K562 (cell line): Measurements from ENCODE around the gene MYH9. TPM values are rescaled to one million over a fixed set of nuclear protein-coding genes. Genes with fewer than 3 reads are reported as not detected.

ENCODE experiments used
- ARID1B ChIP-seq: fragments of 450-650 bp; IDR thresholded peaks from 2 replicates; pipeline ENCODE4 v1.6.1; 2016; ENCODE audit warnings: antibody characterized with exemption, mild to moderate bottlenecking, inconsistent platforms
- ATF1 ChIP-seq, 2 experiments: fragments of 450-650 bp in 1 of 2; IDR thresholded peaks; 2 replicates each; pipeline ENCODE4 v1.6.1; 2016; ENCODE audit warnings: missing compliant biosample characterization in 1 of 2, missing genetic modification characterization in 1 of 2
- CEBPG ChIP-seq, 3 experiments: fragments of 200-800 bp in 1 of 3; sonication (Bioruptor generic) in 1 of 3; sonication (generic) in 1 of 3; formaldehyde crosslinking in 1 of 3; IDR thresholded peaks in 2 of 3; conservative IDR thresholded peaks in 1 of 3; 2 replicates each; pipeline versions ENCODE4 v1.6.1 to v1.8.0; 2016 to 2022; ENCODE audit warnings: missing compliant biosample characterization in 2 of 3, missing genetic modification characterization in 2 of 3, mild to moderate bottlenecking in 1 of 3, missing genetic modification reagents in 1 of 3
- CREM ChIP-seq: IDR thresholded peaks from 2 replicates; pipeline ENCODE4 v1.6.1; 2014; ENCODE audit warnings: antibody characterized with exemption, low read depth
- CTBP1 ChIP-seq: fragments of 450-650 bp; IDR thresholded peaks from 2 replicates; pipeline ENCODE4 v1.6.1; 2016; ENCODE audit warnings: borderline replicate concordance
- EHMT2 ChIP-seq: fragments of 450-650 bp; IDR thresholded peaks from 2 replicates; pipeline ENCODE4 v1.6.1; 2018; ENCODE audit warnings: antibody characterized with exemption
- EP300 ChIP-seq: IDR thresholded peaks from 2 replicates; pipeline ENCODE4 v1.6.1; 2012; ENCODE audit warnings: low read length, improper control_type of control experiment
- HDAC1 ChIP-seq, 2 experiments: fragments of 450-650 bp; IDR thresholded peaks; 2 replicates each; pipeline ENCODE4 v1.6.1; 2016 to 2017; ENCODE audit warnings: inconsistent platforms in 1 of 2, mild to moderate bottlenecking in 1 of 2, moderate library complexity in 1 of 2
- NCOR1 ChIP-seq: fragments of 450-650 bp; IDR thresholded peaks from 2 replicates; pipeline ENCODE4 v1.6.1; 2016; ENCODE audit warnings: mild to moderate bottlenecking, moderate library complexity
- SMAD3 ChIP-seq: fragments of 450-650 bp; formaldehyde crosslinking; conservative IDR thresholded peaks from 2 replicates; pipeline ENCODE4 v1.4.0; 2020; ENCODE audit warnings: mild to moderate bottlenecking
- TAL1 ChIP-seq: fragments of 450-650 bp; IDR thresholded peaks from 2 replicates; pipeline ENCODE4 v1.6.1; 2016; ENCODE audit warnings: mild to moderate bottlenecking
- TCF3 ChIP-seq: sonication (generic); formaldehyde crosslinking; IDR thresholded peaks from 2 replicates; pipeline ENCODE4 v1.4.0; 2020; ENCODE audit warnings: mild to moderate bottlenecking, missing genetic modification reagents
- ZNF24 ChIP-seq: fragments of 450-650 bp; IDR thresholded peaks from 2 replicates; pipeline ENCODE4 v1.6.1; 2016
- polyA plus RNA-seq, 8 experiments: library from polyadenylated mRNA; depleted of rRNA in 4 of 8; stranded (reverse) in 5 of 8; unstranded in 3 of 8; fragments of >200 nt; fragmentation: Nextera tagmentation in 2 of 8; fragmentation: Illumina TruSeq in 1 of 8; extraction: Ambion mirVana in 2 of 8; extraction: Trizol in 1 of 8; gene quantifications; 2 replicates each; pipeline versions ENCODE4 v1.2.1 to v1.2.3, GENCODE V29; 2011 to 2014; ENCODE audit warnings: inconsistent platforms in 1 of 8, missing spikeins in 1 of 8
- total RNA-seq, 7 experiments: library from RNA; depleted of rRNA in 6 of 7; stranded (reverse); fragments of >200 nt in 6 of 7; fragmentation: Illumina TruSeq in 2 of 7; extraction: Trizol in 2 of 7; gene quantifications; 2 replicates each; pipeline versions ENCODE4 v1.2.1 to v1.2.3, GENCODE V29; 2011 to 2021; ENCODE audit warnings: low replicate concordance in 1 of 7
- TF ChIP-seq, protein P1 (sequence below), 2 experiments: fragments of 450-650 bp in 1 of 2; sonication (generic) in 1 of 2; formaldehyde crosslinking in 1 of 2; IDR thresholded peaks in 1 of 2; conservative IDR thresholded peaks in 1 of 2; 2 replicates each; pipeline versions ENCODE4 v1.6.1 to v1.8.1; 2016 to 2023; ENCODE audit warnings: mild to moderate bottlenecking in 2 of 2, moderate library complexity in 2 of 2, inconsistent platforms in 1 of 2, missing genetic modification reagents in 1 of 2
- TF ChIP-seq, protein P2 (sequence below), 2 experiments: fragments of 450-650 bp; IDR thresholded peaks; 2 replicates each; pipeline ENCODE4 v1.6.1; 2016
- TF ChIP-seq, protein P3 (sequence below): fragments of 450-650 bp; IDR thresholded peaks from 2 replicates; pipeline ENCODE4 v1.6.1; 2018; ENCODE audit not compliant: partially characterized antibody
- TF ChIP-seq, protein P4 (sequence below): sonication (generic); formaldehyde crosslinking; IDR thresholded peaks from 2 replicates; pipeline ENCODE4 v1.8.0; 2022; ENCODE audit warnings: missing genetic modification reagents, mild to moderate bottlenecking, moderate library complexity, borderline replicate concordance

Gene MYH9
- total and polyA plus RNA-seq, 9 of the 15 experiments (the other 6 are each of a cell fraction or from before 2014, with no cell fraction given) = 0.71 to 111 (median 24.6) TPM

DNA sequence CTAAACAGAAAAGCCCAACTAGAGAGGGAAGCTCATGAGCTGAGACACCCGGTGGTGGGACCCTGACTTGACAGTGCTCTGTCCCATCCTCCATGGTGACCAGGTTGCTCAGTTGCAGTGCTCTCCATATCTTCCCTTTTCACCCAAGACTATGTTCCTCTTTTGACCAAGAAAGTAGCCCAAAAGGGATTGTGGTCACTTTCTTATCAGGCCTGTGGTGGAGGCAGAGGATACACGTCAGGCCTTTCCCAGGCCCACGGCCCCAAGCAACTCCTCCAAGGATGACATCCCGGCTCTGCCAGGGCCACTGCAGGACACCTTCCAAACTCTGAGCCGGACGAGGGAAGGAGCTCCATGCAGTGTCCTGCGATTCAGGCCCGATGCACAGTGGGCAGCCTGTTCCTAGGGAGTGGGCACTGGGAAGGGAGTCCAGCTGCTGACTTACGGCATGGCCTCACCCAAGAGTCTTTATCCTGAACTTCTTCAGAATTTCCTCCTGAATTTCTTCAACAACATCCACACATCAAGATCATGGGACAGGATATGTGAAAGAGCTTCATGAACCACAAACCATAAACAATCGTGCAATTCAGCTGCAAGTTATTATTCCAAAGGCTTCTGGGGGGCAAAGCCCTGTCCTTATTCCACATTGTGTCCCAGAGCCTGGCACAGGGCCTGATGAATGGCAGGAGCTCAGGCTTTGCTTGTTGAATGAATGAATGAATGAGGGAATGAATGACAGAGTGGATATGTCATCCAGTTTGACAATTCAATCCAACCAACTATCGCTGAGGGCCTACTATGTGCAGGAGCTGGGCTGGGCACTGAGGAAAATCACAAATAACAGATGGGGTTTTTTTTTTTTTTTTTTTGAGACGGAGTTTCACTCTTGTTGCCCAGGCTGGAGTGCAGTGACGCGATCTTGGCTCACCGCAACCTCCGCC is 36.0 kb upstream of the MYH9 start (continued):
- peak; percentile 57; the same call in 1 of the 2 replicates for TF ChIP-seq EHMT2
- peak; percentile 74 for TF ChIP-seq EP300
- TF ChIP-seq, protein P1, sequence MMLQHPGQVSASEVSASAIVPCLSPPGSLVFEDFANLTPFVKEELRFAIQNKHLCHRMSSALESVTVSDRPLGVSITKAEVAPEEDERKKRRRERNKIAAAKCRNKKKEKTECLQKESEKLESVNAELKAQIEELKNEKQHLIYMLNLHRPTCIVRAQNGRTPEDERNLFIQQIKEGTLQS (IDR thresholded peaks at IDR 0.05) = peak; percentile 27; the same call in 1 of the 2 replicates
- TF ChIP-seq, protein P1 (CRISPR knock-in tag; conservative IDR thresholded peaks at IDR 0.05) = no peak
- 0 out of 4 replicates have a peak, but pooled peaks of 1 of the 2 experiments have one; percentile 26 for TF ChIP-seq HDAC1 (IDR thresholded peaks at IDR 0.05)
- peak; percentile 77 for TF ChIP-seq ZNF24
- peak; percentile 88 for TF ChIP-seq CTBP1
- TF ChIP-seq, protein P2, sequence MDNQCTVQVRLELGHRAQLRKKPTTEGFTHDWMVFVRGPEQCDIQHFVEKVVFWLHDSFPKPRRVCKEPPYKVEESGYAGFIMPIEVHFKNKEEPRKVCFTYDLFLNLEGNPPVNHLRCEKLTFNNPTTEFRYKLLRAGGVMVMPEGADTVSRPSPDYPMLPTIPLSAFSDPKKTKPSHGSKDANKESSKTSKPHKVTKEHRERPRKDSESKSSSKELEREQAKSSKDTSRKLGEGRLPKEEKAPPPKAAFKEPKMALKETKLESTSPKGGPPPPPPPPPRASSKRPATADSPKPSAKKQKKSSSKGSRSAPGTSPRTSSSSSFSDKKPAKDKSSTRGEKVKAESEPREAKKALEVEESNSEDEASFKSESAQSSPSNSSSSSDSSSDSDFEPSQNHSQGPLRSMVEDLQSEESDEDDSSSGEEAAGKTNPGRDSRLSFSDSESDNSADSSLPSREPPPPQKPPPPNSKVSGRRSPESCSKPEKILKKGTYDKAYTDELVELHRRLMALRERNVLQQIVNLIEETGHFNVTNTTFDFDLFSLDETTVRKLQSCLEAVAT (IDR thresholded peaks at IDR 0.05) = peak in 1 of 2 experiments; percentile 89; a peak in 2 of 4 replicates
- TF ChIP-seq CEBPG (CRISPR knock-in tag; IDR thresholded peaks at IDR 0.05) = 0 out of 2 replicates have a peak, but pooled peaks have one; percentile 6
- 0 out of 4 replicates have a peak, but pooled peaks of 1 of the 2 experiments have one; percentile 23 for TF ChIP-seq CEBPG (tag; conservative IDR thresholded peaks at IDR 0.05 in 1 of 2, IDR thresholded peaks at IDR 0.05 in 1 of 2)
- peak; percentile 85 for TF ChIP-seq CREM
- TF ChIP-seq SMAD3 = 0 out of 2 replicates have a peak, but pooled peaks have one; percentile 16
- TF ChIP-seq, protein P3, sequence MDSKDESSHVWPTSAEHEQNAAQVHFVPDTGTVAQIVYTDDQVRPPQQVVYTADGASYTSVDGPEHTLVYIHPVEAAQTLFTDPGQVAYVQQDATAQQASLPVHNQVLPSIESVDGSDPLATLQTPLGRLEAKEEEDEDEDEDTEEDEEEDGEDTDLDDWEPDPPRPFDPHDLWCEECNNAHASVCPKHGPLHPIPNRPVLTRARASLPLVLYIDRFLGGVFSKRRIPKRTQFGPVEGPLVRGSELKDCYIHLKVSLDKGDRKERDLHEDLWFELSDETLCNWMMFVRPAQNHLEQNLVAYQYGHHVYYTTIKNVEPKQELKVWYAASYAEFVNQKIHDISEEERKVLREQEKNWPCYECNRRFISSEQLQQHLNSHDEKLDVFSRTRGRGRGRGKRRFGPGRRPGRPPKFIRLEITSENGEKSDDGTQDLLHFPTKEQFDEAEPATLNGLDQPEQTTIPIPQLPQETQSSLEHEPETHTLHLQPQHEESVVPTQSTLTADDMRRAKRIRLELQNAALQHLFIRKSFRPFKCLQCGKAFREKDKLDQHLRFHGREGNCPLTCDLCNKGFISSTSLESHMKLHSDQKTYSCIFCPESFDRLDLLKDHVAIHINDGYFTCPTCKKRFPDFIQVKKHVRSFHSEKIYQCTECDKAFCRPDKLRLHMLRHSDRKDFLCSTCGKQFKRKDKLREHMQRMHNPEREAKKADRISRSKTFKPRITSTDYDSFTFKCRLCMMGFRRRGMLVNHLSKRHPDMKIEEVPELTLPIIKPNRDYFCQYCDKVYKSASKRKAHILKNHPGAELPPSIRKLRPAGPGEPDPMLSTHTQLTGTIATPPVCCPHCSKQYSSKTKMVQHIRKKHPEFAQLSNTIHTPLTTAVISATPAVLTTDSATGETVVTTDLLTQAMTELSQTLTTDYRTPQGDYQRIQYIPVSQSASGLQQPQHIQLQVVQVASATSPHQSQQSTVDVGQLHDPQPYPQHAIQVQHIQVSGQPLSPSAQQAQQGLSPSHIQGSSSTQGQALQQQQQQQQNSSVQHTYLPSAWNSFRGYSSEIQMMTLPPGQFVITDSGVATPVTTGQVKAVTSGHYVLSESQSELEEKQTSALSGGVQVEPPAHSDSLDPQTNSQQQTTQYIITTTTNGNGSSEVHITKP = peak; percentile 42
- TF ChIP-seq ARID1B = peak; percentile 88
- TF ChIP-seq, protein P4, sequence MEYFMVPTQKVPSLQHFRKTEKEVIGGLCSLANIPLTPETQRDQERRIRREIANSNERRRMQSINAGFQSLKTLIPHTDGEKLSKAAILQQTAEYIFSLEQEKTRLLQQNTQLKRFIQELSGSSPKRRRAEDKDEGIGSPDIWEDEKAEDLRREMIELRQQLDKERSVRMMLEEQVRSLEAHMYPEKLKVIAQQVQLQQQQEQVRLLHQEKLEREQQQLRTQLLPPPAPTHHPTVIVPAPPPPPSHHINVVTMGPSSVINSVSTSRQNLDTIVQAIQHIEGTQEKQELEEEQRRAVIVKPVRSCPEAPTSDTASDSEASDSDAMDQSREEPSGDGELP (CRISPR knock-in tag) = peak; percentile 54; the same call in 1 of the 2 replicates
- no peak for TF ChIP-seq ATF1 (CRISPR knock-in tag; IDR thresholded peaks at IDR 0.05)
- TF ChIP-seq ATF1 (tag; IDR thresholded peaks at IDR 0.05) = peak; percentile 77
- TF ChIP-seq TCF3 (CRISPR knock-in tag) = peak; percentile 84
- TF ChIP-seq TAL1 = peak; percentile 56; the same call in 1 of the 2 replicates
- TF ChIP-seq NCOR1 = peak; percentile 63
